ENCODE measurements around the gene RAI1. TPM values are rescaled to one million over a fixed set of nuclear protein-coding genes. Genes with fewer than 3 reads are reported as not detected.

The RAI1 gene
- total and polyA plus RNA-seq, 10 of the 15 experiments (the other 5 are each of a cell fraction or from before 2014, with no cell fraction given) = 0.66 to 37.7 (median 6.0) TPM

DNA sequence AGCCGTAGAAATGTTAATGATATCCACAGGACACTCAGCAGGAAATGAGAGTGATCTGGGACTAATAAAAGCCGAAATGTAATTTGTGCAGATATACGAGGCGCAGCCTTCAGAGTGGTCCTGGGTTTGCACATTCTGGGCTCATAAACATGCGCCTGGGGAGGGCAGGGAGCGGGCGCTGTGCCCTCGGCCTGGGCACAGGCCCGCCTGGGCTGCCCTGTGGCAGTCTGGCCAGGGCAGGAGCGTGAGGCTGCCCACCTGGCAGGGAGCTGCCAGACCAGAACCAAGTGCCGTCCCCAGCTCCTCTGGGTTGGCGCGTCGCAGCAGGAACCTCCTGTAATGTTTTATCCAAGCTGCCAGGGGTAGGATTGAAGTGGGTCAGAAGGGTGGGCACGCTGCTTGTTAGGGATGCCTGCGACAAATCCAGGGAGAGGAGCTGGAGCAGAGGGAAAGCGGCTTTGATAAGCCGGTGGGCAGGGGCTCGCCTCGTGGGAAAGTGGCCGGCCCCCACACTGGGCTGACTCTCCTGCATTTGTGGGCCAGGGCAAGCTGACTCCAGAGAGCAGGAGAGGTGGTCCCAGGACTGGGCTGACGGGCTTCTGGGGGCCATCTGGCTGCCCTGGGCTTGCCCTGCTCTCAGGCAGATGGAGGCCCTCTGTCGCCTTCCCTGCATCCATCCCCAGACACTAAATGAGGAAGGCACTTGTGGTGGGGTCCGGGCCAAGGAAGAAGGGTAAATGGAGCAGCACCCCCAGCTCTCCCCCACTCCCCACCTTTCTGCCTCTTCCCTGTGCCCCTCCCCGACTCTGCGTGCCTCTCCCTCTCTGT lies 109.6 kb downstream of the RAI1 start:
- in situ Hi-C loops (cut with MboI) = no loop called here
- H3K27ac ChIP-seq (ENCODE audit: control insufficient read depth, insufficient read depth) = no peak overlapping the region
- no peak overlapping the region for H3K9ac ChIP-seq (ENCODE audit: control insufficient read depth, insufficient read depth, low read length)
- intact Hi-C loops (cut with micrococcal nuclease; ENCODE audit: unreplicated experiment) = no loop called here
- no peaks in the 10 kb centered on the region for H3K9me3 ChIP-seq (replicated peaks; ENCODE audit: control insufficient read depth, insufficient read depth, low read length)
- H3K4me1 ChIP-seq (ENCODE audit: control insufficient read depth, insufficient read depth, low read length) = peaks cover 3% of the 10 kb centered on the region; the same call in 1 of the 2 replicates
- POLR2A ChIA-PET = no interaction called here
- RAD21 ChIA-PET (ENCODE audit: unreplicated experiment) = no interaction called here
- H3K4me3 ChIP-seq = no peak overlapping the region
- no peak overlapping the region for H2AFZ ChIP-seq (ENCODE audit: control insufficient read depth, low read depth, low read length)
- H3K79me2 ChIP-seq (ENCODE audit: control insufficient read depth, insufficient read depth, low read length) = no peaks in the 10 kb centered on the region
- no peaks in the 10 kb centered on the region for H3K27me3 ChIP-seq (replicated peaks in 1 of 2; ENCODE audit: control insufficient read depth in 2 of 2, insufficient read depth in 2 of 2, low read length in 1 of 2)
- ATAC-seq (no peak), DNase-seq (ENCODE audit: low read depth, low spot score) (no peak), FAIRE-seq (no peak)
- BruUV-seq (replicated peaks) = no TSS peak
- no peaks in the 10 kb centered on the region for H4K20me1 ChIP-seq (ENCODE audit: control insufficient read depth, insufficient read depth)
- H3K36me3 ChIP-seq (ENCODE audit: control insufficient read depth in 2 of 2, insufficient read depth in 2 of 2, low read length in 1 of 2) = peaks cover 0 to 24% of the 10 kb centered on the region in 2 experiments
- CTCF ChIA-PET = no interaction called here
- no peak overlapping the region for H3K4me2 ChIP-seq (ENCODE audit: control insufficient read depth, insufficient read depth)
- WGBS (ENCODE audit: insufficient coverage, insufficient replicate concordance, low lambda C conversion rate, missing lambda C conversion rate) = 91% methylated on average over 25 of the region's 26 CpGs
- TF ChIP-seq IKZF1 (conservative IDR thresholded peaks at IDR 0.05) (no peak), POLR2AphosphoS5 (IDR thresholded peaks at IDR 0.05; ENCODE audit: low read length) (no peak), ESRRA (IDR thresholded peaks at IDR 0.05; ENCODE audit: low read length) (no peak), CHD1 (IDR thresholded peaks at IDR 0.05; ENCODE audit: low read depth, low read length) (no peak), NRF1 (conservative IDR thresholded peaks at IDR 0.05; ENCODE audit: low read depth, low read length) (no peak), MTA3 (IDR thresholded peaks at IDR 0.05; ENCODE audit: borderline replicate concordance, low read length) (no peak), ETV6 (conservative IDR thresholded peaks at IDR 0.05 in 1 of 2, IDR thresholded peaks at IDR 0.05 in 1 of 2; ENCODE audit: borderline replicate concordance in 1 of 2, low read depth in 1 of 2) (no peak), MYC (IDR thresholded peaks at IDR 0.05; ENCODE audit: insufficient read depth, insufficient read length, insufficient replicate concordance, low read length, severe bottlenecking) (no peak), SP1 (IDR thresholded peaks at IDR 0.05; ENCODE audit: low read depth, low read length) (no peak), NFYB (IDR thresholded peaks at IDR 0.05; ENCODE audit: insufficient read depth, low read depth, low read length) (no peak), HDGF (IDR thresholded peaks at IDR 0.05) (no peak), TBL1XR1 (IDR thresholded peaks at IDR 0.05; ENCODE audit: low read depth, low read length) (no peak)
- TF ChIP-seq, protein P1, sequence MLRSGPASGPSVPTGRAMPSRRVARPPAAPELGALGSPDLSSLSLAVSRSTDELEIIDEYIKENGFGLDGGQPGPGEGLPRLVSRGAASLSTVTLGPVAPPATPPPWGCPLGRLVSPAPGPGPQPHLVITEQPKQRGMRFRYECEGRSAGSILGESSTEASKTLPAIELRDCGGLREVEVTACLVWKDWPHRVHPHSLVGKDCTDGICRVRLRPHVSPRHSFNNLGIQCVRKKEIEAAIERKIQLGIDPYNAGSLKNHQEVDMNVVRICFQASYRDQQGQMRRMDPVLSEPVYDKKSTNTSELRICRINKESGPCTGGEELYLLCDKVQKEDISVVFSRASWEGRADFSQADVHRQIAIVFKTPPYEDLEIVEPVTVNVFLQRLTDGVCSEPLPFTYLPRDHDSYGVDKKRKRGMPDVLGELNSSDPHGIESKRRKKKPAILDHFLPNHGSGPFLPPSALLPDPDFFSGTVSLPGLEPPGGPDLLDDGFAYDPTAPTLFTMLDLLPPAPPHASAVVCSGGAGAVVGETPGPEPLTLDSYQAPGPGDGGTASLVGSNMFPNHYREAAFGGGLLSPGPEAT (IDR thresholded peaks at IDR 0.05; ENCODE audit: low read depth) = no peak
- SMC1A ChIA-PET (ENCODE audit: uncharacterized antibody, unreplicated experiment) = no interaction called here
